DMS 273 (cell line): ENCODE measurements around the gene ATXN2L.
"Not testable (repeated sequence)": the region's sequence is repeated elsewhere in the genome, so short reads cannot be mapped to it uniquely, and the experiment has no call there.

Experiments used
- DNase-seq: peaks from one replicate; lab custom pipeline; 2025; ENCODE audit not compliant: unreplicated experiment; lab: John Stamatoyannopoulos, UW

The ATXN2L gene, protein sequence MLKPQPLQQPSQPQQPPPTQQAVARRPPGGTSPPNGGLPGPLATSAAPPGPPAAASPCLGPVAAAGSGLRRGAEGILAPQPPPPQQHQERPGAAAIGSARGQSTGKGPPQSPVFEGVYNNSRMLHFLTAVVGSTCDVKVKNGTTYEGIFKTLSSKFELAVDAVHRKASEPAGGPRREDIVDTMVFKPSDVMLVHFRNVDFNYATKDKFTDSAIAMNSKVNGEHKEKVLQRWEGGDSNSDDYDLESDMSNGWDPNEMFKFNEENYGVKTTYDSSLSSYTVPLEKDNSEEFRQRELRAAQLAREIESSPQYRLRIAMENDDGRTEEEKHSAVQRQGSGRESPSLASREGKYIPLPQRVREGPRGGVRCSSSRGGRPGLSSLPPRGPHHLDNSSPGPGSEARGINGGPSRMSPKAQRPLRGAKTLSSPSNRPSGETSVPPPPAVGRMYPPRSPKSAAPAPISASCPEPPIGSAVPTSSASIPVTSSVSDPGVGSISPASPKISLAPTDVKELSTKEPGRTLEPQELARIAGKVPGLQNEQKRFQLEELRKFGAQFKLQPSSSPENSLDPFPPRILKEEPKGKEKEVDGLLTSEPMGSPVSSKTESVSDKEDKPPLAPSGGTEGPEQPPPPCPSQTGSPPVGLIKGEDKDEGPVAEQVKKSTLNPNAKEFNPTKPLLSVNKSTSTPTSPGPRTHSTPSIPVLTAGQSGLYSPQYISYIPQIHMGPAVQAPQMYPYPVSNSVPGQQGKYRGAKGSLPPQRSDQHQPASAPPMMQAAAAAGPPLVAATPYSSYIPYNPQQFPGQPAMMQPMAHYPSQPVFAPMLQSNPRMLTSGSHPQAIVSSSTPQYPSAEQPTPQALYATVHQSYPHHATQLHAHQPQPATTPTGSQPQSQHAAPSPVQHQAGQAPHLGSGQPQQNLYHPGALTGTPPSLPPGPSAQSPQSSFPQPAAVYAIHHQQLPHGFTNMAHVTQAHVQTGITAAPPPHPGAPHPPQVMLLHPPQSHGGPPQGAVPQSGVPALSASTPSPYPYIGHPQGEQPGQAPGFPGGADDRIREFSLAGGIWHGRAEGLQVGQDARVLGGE

DNA sequence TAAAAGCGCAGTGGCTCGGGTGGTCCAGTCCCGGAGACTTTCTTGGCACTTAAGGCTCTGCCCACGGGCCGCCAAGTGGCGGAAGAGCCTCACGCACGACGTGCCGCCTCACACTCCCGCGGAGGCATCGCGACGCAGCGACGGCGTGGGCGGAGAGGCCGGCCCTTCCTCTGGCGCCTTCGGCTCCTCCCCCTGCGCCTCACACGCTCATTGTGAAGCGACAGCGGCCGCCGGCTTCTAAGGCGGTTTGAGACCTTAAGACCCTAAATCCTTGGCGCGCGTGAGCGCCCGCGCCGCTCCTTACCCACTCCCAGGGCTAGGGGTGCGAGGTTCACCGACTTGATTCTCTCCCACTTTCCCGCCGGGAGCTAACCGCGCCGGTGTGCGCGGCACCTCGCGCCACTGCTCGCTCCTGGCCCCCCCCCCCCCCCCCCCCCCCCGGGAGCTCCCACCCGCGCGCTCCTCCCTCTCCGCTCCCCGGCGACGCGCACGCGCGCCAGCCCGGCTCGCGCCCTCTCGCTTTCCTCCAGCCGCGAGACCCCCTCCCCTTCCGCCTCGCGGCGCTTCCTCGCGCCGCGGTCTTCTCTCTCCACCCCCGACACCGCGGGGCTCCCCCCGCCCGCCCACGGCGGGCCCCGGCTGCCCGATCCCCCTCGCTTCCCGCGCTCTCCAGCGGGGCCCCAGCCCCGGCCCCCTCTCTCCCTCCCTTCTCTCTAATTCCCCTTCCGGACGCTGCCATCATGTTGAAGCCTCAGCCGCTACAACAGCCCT lies at the start of gene ATXN2L:
TSS of gene ATXN2L (plus strand) at position 480 of the 771 bp plus-strand sequence. CDS start at position 741, 261 bp downstream.
- peak; percentile 99 for DNase-seq

DNA sequence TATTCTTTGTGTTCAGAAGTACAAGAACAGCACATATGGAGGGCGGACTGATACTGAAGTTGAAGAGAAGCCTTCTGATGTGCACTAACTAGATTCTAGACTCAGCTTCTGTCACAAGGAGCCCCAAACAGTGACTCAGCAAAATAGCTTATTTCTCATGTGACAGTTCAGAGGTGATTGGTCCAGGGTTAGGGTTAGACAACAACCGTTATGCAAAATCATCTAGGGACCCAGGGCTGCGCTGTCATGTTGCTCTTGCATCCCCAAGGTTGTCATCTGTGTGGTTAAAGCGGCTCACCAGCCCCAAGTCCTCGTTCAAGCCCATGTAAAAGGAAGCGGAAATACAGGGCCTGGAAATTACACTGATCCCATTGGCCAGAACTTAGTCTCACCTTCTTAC lies 41.1 kb upstream of the ATXN2L start:
- not testable (repeated sequence) for DNase-seq

DNA sequence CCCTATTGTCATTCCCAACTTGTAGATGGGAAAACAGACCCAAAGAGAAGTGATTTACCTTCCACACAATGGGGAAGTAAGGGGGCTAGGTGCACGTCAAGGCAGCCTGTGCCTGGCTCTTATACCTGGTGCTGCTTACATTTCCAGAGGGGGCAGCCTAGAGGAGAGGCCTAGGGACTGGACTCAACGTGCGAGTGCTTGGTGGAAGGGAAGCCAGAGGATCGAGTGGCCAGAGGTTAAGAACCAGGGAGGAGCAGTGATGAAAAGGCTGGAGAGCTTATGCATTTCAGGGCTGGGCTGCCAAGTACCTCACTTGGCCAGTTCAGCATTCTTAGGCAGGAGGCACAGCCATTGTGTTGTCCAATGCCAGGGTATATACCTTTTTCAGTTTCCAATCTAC lies 40.4 kb upstream of the ATXN2L start:
- not testable (repeated sequence) for DNase-seq

DNA sequence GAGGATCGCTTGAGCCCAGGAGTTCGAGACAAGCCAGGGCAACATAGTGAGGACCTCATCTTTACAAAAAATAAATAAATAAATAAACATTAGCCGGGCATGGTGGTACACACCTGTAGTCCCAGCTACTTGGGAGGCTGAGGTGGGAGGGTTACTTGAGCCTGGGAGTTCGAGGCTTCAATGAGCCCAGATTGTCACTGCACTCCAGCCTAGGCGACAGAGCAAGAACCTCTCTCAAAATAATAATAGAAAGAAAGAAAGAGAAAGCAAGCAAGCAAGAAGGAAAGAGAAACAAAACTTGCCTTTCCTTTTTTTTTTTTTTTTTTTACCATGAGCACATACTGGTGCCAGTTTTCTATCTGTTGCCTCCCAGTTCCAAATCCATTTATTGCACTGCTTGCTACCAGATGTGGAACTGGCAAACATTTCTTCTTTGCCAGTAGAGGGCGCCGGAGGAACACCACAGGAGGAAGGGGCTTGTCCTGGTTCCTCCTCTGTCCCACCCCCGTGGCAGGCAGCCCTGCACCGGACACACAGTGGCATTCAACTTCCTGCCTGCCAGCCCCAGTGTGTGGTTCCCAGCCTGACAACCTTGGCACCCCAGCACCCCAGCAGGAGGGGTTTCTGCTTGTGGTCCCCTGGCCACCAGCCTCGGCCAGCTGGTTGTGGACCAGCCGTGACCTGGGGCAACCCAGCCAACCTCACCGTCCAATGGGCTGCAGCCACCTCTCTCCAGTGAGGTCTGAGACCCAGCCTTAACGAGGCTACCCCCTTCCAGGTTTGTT lies 20.4 kb upstream of the ATXN2L start:
- not testable (repeated sequence) for DNase-seq

DNA sequence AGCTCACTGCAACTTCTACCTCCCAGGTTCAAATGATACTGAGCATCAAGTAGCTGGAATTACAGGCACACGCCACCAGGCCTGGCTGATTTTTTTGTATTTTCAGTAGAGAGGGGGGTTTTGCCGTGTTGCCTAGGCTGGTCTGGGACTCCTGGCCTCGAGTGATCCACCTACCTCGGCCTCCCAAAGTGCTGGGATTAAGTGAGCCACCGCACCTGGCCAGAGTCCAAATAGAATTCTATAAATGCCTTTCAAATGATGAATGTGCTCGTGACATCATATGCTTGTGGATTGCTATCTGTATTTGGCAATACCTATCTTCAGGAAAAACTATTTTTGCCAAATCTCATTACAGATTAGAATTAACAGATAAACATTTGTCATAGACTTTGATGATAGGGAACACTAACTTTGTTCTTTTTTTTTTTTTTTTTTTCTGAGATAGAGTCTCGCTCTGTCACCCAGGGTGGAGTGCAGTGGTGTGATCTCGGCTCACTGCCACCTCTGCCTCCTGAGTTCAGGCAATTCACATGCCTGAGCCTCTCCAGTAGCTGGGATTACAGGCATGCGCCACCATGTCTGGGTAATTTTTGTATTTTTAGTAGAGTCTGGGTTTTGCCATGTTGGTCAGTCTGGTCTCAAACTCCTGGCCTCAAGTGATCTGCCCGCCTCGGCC lies 15.2 kb upstream of the ATXN2L start:
- not testable (repeated sequence) for DNase-seq

DNA sequence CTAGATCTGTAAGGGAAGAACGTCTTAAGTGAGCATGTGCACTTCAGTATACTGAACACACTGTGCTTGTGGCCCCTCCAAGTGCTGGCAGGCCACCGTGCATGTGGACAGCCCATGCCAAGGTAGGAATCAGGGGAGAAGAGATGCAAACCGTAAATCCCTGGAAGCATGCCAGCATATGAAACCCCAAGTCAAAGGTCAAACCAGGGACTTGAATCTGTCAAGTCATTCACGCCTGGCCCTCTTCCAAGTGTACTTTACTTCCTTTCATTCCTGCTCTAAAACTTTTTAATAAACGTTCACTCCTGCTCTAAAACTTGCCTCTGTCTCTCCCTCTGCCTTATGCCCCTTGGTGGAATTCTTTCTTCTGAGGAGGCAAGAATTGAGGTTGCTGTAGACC lies 2.8 kb upstream of the ATXN2L start:
- no peak for DNase-seq

DNA sequence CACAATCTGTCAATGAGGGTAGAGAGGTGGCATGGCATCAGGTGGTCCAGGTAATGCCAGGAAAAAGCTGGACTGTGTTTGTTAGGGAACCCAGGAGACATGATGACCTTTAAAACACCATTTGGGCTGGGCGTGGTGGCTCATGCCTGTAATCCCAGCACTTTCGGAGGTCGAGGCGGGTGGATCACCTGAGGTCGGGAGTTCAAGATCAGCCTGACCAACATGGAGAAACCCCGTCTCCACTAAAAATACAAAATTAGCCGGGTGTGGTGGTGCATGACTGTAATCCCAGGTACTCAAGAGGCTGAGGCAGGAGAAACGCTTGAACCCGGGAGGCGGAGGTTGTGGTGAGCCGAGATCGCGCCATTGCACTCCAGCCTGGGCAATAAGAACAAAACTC lies 2.3 kb upstream of the ATXN2L start:
- DNase-seq = not testable (repeated sequence)

DNA sequence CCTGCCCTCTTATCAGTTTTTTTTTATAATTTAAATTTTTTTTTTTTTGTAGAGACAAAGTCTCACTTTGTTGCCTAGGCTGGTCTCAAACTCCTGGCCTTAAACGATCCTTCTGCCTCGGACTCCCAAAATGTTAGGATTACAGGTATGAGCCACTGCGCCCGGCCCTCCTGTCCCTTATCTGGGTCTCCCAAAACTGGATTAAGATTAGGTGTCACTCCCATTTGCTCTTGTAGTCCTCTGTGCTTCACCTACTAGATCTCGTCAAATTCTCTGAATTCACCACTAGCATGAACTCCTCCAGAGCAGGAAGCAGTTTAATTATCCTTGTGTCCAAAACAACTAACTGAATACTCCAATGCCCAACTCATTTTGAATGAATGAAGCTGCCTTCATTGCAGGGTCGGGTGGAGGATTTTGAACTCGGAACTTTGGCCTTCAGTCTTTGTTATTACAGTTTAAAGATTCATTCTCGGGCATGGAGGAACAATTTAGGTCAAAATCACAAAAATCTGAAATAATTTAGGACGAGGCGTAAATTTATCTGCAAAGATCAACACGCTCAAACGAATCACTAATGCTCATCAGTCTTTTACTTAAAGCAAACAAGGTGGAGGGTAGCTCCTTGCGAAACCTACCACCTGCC lies 802 bp upstream of the ATXN2L start:
- no peak for DNase-seq

DNA sequence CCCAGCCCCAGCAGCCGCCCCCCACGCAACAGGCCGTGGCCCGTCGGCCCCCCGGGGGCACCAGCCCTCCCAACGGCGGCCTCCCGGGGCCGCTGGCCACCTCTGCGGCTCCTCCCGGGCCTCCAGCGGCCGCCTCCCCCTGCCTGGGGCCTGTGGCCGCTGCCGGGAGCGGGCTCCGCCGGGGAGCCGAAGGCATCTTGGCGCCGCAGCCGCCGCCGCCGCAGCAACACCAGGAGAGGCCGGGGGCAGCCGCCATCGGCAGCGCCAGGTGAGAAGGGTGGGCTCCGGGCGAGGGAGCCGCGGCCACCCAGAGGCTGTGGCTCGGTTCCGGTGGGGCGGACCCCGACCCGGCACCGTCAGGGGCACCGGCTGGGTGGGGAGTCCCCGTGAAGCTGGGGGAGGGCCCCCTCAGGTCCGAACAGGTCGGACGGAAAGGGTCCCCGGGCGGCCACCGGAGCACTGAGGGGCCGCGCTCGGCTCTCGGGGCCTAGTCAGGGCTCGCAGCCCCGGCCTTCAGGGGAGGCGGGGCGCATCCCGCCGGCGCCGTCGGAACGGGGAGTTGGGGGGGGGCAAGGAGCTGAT lies 583 bp downstream of the ATXN2L start:
- DNase-seq = peak; percentile 72

DNA sequence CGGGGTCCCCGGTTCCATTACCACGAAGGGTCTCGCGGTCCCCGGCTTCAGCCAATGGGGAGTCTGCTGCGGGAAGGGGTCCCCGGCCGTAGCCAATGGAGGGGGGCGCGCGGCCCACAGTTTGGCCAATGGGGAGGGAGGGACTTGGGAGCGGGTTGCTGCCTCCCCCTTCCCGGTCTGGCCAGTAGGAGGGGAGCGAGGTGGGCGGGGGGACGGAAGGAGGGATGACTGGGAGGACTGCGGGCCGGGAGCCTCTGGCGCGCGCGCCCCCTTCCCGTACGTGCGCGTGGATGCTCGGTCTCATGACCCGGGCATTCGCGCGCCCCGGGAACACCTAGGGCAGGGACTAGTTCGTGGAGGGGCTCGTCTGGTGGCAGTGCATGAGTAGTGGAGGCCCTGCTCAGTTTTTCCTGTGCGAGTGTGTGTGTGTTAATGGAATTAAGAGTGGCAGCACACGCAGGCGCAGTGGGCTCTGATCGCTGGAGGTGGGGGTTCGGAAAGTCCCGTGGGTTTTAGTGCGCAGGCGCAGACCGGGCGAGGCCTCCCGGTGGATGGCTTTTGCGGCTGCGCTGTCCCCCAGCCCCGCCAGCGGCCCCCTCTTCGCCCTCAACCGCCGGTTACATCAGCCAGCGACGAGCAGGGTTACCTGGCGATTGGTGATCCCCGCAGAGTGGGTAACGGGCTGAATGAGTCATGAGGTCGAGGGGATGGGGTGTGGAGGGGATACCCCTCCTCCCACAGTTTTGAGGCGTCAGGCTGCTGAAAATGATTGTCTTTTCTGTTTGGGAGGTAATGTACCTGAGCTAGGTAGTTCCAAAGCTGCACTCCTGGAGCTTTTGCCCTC lies 1.3 kb downstream of the ATXN2L start:
- DNase-seq = peak; percentile 99

DNA sequence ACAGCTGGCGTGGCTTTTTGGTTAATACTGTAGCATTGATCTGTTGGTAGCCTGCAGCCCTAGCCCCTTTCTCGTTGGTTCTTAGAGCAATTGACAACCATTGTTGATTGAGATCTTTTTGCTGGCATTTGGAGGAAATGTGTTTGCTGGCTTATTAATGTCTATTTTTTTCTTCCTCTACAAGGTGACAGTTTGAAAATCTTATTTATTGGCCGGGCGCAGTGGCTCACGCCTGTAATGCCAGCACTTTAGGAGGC lies 1.8 kb downstream of the ATXN2L start:
- DNase-seq = no peak

DNA sequence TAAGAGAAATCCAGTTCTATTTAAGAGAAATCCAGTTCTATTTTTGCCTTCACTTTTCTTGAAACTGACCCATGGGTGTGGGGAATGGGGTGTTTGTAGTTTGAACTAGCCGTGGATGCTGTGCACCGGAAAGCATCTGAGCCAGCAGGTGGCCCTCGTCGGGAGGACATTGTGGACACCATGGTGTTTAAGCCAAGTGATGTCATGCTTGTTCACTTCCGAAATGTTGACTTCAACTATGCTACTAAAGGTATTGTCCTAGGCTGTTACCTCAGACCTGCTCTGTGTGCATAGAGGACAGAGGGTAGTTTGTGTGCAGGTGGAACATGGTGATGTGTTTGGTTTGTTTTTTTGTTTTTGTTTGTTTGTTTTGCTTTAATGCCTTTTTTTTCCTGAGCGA lies 3.3 kb downstream of the ATXN2L start:
- no peak for DNase-seq

DNA sequence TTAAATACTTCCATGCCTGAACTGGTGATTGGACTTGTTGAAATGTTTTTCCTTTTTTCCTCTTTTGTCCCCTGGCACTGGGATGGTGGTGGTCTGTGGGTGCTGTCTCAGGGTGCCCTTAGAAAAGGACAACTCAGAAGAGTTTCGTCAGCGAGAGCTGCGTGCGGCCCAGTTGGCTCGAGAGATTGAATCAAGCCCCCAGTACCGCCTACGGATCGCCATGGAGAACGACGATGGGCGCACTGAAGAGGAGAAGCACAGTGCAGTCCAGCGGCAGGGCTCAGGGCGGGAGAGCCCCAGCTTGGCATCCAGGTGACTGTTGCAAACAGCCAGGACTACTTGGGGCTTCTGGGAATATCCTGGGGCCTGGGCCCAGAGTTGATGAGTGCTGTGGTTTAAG lies 6.9 kb downstream of the ATXN2L start:
- DNase-seq = no peak

DNA sequence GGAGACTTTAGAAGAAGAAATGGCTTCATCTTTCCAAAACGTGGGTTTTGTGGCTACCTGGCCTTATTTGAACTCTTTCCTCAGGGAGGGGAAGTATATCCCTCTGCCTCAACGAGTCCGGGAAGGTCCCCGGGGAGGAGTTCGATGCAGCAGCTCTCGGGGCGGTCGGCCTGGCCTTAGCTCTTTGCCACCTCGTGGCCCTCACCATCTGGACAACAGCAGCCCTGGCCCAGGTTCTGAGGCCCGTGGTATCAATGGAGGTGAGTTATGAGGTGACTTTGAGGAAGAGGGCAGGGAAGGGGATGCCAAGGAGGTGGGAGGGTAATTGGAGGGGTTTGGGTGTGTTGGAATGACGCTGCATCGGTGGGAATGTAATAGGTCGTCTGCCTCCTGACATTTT lies 7.7 kb downstream of the ATXN2L start:
- no peak for DNase-seq

DNA sequence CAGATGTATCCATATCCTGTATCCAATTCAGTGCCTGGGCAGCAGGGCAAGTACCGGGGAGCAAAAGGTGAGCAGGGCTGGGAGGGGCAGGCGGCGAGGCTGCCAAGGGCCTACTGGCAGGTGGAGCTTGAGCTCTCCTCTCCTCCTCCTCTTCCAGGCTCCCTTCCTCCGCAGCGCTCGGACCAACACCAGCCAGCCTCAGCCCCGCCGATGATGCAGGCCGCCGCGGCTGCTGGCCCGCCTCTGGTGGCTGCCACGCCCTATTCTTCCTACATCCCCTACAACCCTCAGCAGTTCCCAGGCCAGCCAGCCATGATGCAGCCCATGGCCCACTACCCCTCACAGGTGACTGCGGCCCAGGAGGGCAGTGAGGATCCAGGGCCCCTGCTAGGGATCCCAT lies 11.6 kb downstream of the ATXN2L start:
- no peak for DNase-seq

DNA sequence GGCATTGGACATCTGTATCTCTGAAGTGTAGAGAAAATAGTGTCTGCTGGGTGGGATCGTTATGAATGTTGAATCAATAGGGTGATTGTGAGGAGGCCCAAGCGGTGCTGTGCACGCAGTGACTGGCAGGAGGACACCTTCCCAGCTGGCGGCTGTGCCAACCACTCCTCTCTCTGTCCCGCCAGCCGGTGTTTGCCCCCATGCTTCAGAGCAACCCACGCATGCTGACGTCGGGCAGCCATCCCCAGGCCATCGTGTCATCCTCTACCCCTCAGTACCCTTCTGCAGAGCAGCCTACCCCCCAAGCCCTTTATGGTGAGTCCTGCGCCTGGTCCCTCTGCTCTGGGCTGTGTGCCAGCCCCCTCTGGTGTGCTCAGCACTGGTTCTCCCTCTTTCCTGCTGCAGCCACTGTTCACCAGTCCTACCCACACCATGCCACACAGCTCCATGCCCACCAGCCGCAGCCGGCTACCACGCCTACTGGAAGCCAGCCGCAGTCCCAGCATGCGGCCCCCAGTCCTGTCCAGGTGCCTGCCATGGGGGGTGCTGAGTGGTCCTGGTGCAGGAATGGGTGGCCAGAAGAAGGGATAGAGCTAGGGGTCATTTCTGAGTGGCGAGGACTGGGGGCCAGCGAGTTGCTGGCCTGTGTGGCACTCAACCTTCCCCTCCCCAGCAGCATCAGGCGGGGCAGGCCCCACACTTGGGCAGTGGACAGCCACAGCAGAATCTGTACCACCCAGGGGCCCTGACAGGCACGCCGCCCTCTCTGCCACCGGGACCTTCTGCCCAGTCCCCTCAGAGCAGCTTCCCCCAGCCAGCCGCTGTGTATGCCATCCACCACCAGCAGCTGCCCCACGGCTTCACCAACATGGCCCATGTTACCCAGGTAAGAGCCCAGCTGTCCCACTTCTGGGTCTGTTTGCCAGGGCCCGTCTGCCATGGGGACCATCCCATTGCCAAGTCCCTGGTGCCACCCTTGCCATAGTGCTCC lies 12.4 kb downstream of the ATXN2L start:
- no peak for DNase-seq
